Measurements from ENCODE around the gene DNMT1.

The DNMT1 gene

DNA sequence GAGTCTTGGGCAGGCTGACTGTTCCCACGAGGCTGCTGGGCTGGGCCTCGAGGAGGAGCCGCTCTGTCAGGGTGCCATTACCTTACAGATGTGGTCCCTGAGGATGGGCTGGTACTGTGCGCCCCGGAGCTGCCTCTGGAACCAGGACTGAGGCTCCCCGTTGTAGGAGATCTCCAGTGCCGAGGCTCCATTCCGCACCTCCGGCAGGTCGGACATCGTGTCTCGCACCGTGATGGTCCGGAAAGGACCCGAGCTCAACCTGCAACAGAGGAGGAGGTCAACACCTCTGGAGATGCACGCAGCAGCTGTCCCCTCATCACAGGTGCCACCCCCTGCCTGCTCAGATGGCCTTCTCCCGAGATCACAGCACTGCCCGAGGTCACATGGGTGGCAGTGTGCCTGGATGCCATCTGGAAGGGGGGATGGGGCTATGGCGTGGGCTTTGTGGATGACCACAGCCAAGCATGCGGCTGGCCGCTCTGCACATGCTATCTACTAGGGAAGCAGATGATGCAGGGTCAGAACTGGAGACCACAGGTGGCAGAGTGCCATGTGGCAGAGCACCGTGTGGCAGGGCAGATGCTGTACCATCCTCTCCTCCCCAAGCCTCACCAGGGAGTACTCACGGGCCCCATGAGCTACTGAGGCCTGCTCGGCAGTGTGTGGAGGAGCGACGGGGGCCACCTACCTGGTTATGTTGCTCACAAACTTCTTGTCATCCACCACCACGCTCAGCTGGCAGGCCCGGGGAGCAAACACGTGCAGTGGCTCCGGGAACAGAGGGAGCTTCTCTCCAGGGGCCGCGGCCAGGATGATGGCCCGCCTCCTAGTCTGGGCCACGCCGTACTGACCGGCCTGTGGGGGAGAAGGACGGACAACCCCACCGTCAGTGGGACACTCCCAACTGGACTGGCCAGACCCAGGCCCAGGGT, 56.7 kb downstream of the DNMT1 start:
- no peak for FAIRE-seq

DNA sequence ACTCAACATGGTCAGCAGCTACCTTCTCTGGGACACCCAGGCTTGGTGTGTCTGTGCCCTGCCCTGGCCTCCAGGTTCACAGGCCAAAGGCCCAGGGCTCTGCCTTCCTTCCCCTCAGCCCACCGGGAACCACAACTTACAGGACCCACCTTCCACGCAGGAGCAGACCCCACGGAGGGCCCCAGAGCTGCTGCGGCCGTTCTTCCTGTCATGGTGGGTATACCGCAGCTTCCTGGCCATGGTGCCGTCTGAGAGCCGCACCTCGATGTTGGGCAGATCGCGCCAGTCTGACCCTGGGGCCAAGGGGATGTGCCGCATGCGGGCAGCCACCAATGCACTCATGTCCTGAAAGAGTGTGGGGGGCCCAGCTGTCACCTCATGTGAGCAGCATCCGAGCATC, 57.8 kb downstream of the DNMT1 start:
- FAIRE-seq, result no peak

DNA sequence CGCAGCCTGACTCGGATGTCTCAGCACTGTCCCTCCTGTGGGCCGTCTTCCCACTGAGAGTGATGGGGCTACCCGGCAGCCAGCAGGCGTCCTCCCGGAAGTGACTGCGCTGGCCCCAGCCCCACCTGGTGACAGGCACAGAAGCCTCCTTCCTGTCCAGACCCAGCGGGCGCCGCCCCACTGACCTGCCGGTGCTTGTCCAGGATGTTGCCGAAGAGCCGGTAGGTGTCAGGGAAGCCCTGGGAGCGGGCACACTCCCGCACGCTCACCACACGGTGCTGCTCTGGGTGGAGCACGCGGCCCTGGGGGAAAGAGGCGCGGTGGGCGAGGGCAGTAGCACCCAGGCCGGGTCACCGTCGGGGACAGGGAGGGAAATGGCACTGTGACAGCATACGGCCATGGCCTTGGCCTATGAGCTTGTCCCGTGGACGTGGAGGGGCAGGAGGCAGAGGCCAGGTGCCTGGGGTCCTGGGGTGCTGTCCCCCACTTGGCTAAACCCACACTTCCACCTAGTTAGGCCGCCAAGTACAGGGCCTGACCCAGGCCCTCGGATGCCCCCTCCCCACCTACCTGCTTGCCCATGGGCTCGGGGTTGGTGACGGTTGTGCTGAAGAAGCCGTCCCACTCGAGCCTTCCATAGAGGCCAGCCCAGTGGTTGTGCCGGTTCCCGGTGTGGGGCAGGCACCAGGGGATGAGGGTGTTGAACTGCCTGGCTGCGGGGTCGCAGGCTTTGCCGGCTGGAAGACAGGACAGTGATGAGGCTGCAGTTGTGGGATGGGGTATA, 59.0 kb downstream of the DNMT1 start:
- no peak for FAIRE-seq

DNA sequence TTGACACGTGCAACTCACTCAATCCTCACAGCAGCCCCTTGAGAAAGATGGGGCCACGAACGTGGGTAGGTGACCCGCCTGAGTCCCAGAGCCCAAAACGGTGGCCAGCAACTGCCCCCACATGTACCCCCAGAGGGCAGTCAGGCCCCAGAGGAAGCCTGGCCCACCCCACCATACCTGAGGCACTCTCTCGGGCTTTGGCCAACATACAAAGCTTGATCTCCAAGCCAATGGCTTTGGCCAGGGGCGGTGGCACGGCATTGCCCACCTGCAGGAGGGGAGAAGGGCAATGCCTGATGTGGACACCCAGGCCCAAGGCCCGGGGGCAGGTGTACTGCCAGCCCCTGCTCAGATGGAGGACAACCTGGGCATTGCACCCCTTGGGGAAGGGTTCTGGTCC, 60.7 kb downstream of the DNMT1 start:
- no peak for FAIRE-seq

- no peak for FAIRE-seq
Measured at GRCh38 chr19:10133596-10133995, 61.2 kb downstream of the DNMT1 start.

GRCh38 chr19:10132905-10133304, 61.8 kb downstream of the DNMT1 start:
- FAIRE-seq, result no peak

DNA sequence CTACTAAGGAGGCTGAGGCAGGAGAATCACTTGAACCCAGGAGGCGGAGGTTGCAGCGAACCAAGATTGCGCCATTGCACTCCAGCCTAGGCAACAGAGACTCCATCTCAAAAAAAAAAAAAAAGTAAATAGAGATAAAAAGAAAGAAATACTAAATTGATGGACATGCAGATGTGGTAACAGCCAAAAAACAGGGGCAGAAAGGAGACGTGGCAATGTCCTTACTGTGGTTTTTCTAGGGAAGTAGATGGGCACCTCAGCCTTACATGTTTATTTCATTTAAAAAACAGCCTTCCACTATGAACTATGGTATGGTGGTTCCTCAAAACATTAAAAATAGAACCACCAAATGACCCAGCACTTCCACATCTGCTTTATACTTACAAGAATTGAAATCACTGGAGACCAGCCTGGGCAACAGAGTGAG, 68.5 kb downstream of the DNMT1 start:
- no peak for FAIRE-seq

- no peak for FAIRE-seq
Measured at GRCh38 chr19:10124429-10124828, 70.3 kb downstream of the DNMT1 start.

GRCh38 chr19:10122045-10122444, 72.7 kb downstream of the DNMT1 start:
- no peak for FAIRE-seq

- no peak for FAIRE-seq
Measured at GRCh38 chr19:10120538-10121189, 74.1 kb downstream of the DNMT1 start.

GRCh38 chr19:10118960-10119359, 75.8 kb downstream of the DNMT1 start:
- no peak for FAIRE-seq

DNA sequence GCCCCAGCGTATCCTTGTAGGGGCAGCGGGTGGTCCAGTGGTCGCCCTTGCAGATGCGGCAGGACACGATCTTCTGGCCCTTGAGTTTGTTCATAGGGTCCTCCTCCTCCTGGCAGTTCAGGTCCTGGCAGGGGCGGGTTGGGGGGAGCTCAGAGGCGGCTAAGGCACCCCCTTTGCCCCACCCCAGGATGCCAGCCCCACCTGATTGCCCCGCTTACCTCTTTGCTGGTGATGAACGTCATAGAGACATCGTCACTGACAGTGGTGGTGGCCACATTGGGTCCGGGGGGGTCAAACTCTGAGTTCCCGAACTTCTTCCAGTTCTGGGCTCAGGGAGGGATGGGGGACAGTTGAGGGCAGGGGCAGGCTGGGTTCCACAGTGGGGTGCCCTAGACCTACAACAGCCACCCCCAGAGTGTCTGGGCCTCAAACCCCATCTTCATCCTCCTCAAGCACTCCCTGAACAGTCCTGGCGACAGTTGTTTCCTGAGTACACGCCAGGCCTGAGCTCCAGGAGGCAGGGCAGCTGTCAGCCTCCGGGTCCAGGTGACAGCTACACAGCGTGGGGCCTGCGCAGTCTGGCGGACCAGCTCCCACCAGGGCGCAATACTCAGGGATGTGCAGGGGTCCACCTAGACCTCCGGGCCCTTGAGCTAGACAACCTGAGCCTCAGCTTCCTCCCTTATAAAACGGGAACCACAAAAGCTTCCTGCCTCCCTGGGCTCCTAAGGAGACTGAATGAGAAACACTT, 77.7 kb downstream of the DNMT1 start:
- FAIRE-seq, result no peak

GRCh38 chr19:10116085-10116865, 78.5 kb downstream of the DNMT1 start:
- FAIRE-seq, result no peak

DNA sequence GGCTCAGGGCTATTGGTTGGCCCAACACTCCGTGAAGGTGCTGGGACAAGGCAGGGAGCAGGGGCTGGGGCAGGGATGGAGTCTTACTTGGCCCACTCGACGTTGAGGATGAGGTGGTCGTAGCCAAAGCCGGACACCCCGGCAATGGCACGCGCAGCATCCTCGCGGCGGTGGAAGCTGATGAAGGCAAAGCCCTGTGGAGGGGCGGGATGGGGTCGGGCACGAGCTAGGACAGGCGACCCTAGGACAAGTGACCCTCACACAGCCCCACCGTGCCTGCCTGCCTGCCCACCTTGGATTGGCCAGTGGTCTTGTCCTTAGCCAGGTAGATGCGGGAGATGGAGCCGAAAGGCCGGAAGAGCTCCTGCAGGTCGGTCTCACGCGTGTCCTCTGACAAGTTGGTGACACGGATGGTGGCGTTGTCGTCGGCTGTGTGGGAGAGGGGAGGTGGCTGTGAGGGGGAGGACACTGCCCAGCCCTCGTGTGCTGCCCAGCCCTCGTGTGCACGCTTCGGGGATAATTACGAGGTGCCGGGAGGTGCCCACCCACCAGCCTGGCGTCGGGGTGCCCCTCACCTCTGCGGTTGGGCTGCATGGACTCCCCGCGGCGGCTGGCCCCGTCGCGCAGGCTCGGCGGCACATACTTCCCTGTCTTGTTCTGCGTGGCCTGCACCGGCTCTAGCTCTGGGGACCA, 79.2 kb downstream of the DNMT1 start:
- no peak for FAIRE-seq

GRCh38 chr19:10114651-10115391, 79.9 kb downstream of the DNMT1 start:
- FAIRE-seq, result no peak

- no peak for FAIRE-seq
Measured at GRCh38 chr19:10113964-10114650, 80.6 kb downstream of the DNMT1 start.

GRCh38 chr19:10113592-10113963, 81.2 kb downstream of the DNMT1 start:
- FAIRE-seq, result no peak

- no peak for FAIRE-seq
Measured at GRCh38 chr19:10112895-10113591, 81.7 kb downstream of the DNMT1 start.

DNA sequence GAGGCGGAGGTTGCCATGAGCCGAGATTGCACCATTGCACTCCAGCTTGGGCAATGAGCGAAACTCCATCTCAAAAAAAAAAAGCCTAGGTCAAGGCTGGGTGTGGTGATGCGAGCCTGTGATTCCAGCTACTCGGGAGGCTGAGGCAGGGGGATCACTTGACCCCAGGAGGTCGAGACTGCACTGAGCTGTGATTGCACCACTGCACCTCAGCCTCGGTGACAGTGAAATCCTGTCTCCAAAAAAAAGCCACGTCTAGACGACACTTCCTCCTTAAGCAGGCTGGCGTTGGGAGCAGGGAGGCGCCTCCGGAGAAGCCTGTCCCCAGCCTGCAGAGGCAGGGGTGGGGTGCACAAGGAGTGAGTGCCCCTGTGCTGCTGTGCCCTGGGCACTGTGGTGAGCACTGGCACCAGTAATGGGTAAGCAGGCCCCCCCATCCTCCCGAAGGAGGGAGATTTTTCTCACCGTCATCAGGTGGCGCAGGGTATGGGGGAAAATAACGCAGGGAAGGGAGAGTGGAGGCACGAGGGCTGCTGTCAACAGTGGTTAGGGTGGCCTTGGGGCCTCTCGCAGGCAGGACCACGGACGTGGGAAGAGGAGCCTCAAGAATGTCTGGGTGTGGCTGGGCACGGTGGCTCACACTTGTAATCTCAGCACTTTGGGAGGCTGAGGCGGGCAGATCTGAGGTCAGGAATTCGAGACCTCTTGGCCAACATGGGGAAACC, 82.6 kb downstream of the DNMT1 start:
- no peak for FAIRE-seq
